Stimulated activated CD8-positive, alpha-beta memory T cell treated with anti-CD3 and anti-CD28 coated beads, Interleukin-15, amount 100 ng/mL, for 24 hours (primary cell): ENCODE measurements around the gene ACTL7A.
"Not testable (repeated sequence)": the region's sequence is repeated elsewhere in the genome, so short reads cannot be mapped to it uniquely, and the experiment has no call there.

ENCODE experiments used
- DNase-seq: peaks from one replicate; pipeline ENCODE4 v3.0.0-alpha.2; 2020; ENCODE audit warnings: low read depth

Gene ACTL7A

GRCh38 chr9:108880738-108881316, 18.8 kb downstream of the ACTL7A start:
- DNase-seq: no peak

GRCh38 chr9:108882052-108882888, 20.2 kb downstream of the ACTL7A start:
- no peak for DNase-seq

- DNase-seq: no peak
These were observed 21.0 kb downstream of the ACTL7A start for GRCh38 chr9:108883085-108883484.

- DNase-seq: no peak
These were observed 22.6 kb downstream of the ACTL7A start for GRCh38 chr9:108884701-108885100.

- peak; percentile 10 for DNase-seq
These were observed 23.7 kb downstream of the ACTL7A start for GRCh38 chr9:108885643-108886348.

GRCh38 chr9:108886594-108887271, 24.7 kb downstream of the ACTL7A start:
- DNase-seq: not testable (repeated sequence)

- DNase-seq: no peak
These were observed 27.6 kb downstream of the ACTL7A start for GRCh38 chr9:108889649-108890067.

GRCh38 chr9:108894225-108894997, 32.3 kb downstream of the ACTL7A start:
- DNase-seq: no peak

- DNase-seq: no peak
These were observed 35.4 kb downstream of the ACTL7A start for GRCh38 chr9:108897324-108898096.

GRCh38 chr9:108899023-108899695, 37.1 kb downstream of the ACTL7A start:
- DNase-seq: not testable (repeated sequence)

- DNase-seq: no peak
These were observed 38.1 kb downstream of the ACTL7A start for GRCh38 chr9:108900176-108900575.

- DNase-seq: no peak
These were observed 41.5 kb downstream of the ACTL7A start for GRCh38 chr9:108903420-108904103.

- no peak for DNase-seq
These were observed 42.1 kb downstream of the ACTL7A start for GRCh38 chr9:108904161-108904560.

- DNase-seq: no peak
These were observed 43.4 kb downstream of the ACTL7A start for GRCh38 chr9:108905494-108905893.

GRCh38 chr9:108910402-108910801, 48.3 kb downstream of the ACTL7A start:
- no peak for DNase-seq

- no peak for DNase-seq
These were observed 48.8 kb downstream of the ACTL7A start for GRCh38 chr9:108910914-108911313.

GRCh38 chr9:108911820-108912219, 49.8 kb downstream of the ACTL7A start:
- no peak for DNase-seq
